PFSK-1 (cell line): ENCODE results near the gene PRAF2.
A peak's percentile ranks its signal among the peaks of the same experiment; 100 is the strongest.

Experiments used
- FOXP2 ChIP-seq: optimal IDR thresholded peaks from 2 replicates; pipeline ENCODE3; 2011; ENCODE audit warnings: borderline replicate concordance, control low read depth, inconsistent platforms; ENCODE audit not compliant: insufficient read depth; ENCODE audit errors: extremely low read length, extremely low read depth
- POLR2AphosphoS5 ChIP-seq: IDR thresholded peaks from 2 replicates; pipeline ENCODE4 v1.6.1; 2012; ENCODE audit warnings: low read depth, mild to moderate bottlenecking, control low read depth, low read length, moderate library complexity
- REST ChIP-seq, 2 experiments: IDR thresholded peaks; 2 replicates each; pipeline versions ENCODE4 v1.6.1 to v1.8.0; 2011 to 2012; ENCODE audit warnings: low read depth in 2 of 2, low read length in 2 of 2, control low read depth in 1 of 2, inconsistent platforms in 1 of 2, mild to moderate bottlenecking in 1 of 2, moderate library complexity in 1 of 2; ENCODE audit not compliant: insufficient read depth in 1 of 2
- SIN3A ChIP-seq: IDR thresholded peaks from 2 replicates; pipeline ENCODE4 v1.6.1; 2012; ENCODE audit warnings: mild to moderate bottlenecking, low read length, moderate library complexity, borderline replicate concordance; ENCODE audit not compliant: insufficient read depth
- TAF1 ChIP-seq: IDR thresholded peaks from 2 replicates; pipeline ENCODE4 v1.6.1; 2012; ENCODE audit warnings: low read length, control low read depth, borderline replicate concordance; ENCODE audit not compliant: insufficient read depth

PRAF2 gene

GRCh38 chrX:49079489-49080428 is 6.0 kb upstream of the PRAF2 start, which contains the start of gene WDR45:
Gene WDR45, minus strand, starts transcription at chrX:49079887. Its CDS starts 1,792 bp downstream, at chrX:49078095.
- peak; percentile 59; the same call in 1 of the 2 replicates for TF ChIP-seq POLR2AphosphoS5
- no peak for TF ChIP-seq SIN3A

- TF ChIP-seq SIN3A: no peak
- no peak for TF ChIP-seq REST (IDR thresholded peaks at IDR 0.05; ENCODE audit: insufficient read depth in 1 of 2, low read depth in 2 of 2, low read length in 2 of 2)
- no peak for TF ChIP-seq POLR2AphosphoS5
- no peak for TF ChIP-seq TAF1
- TF ChIP-seq FOXP2: no peak
Measured at GRCh38 chrX:49077941-49078340, 4.1 kb upstream of the PRAF2 start.

- no peak for TF ChIP-seq FOXP2
Measured at GRCh38 chrX:49075347-49075746, 1.5 kb upstream of the PRAF2 start.

GRCh38 chrX:49072712-49073095 is 1.1 kb downstream of the PRAF2 start:
- TF ChIP-seq FOXP2 (no peak), TAF1 (no peak)

GRCh38 chrX:49071877-49072711 is 1.7 kb downstream of the PRAF2 start:
- TF ChIP-seq REST (IDR thresholded peaks at IDR 0.05; ENCODE audit: insufficient read depth in 1 of 2, low read depth in 2 of 2, low read length in 2 of 2) (no peak), TAF1 (no peak), POLR2AphosphoS5 (no peak), FOXP2 (no peak), SIN3A (no peak)

- TF ChIP-seq TAF1 (no peak), FOXP2 (no peak), REST (IDR thresholded peaks at IDR 0.05; ENCODE audit: insufficient read depth in 1 of 2, low read depth in 2 of 2, low read length in 2 of 2) (no peak), SIN3A (no peak), POLR2AphosphoS5 (no peak)
Measured at GRCh38 chrX:49070988-49071387, 2.8 kb downstream of the PRAF2 start.

- no peak for TF ChIP-seq FOXP2
- no peak for TF ChIP-seq POLR2AphosphoS5
- no peak for TF ChIP-seq REST (IDR thresholded peaks at IDR 0.05; ENCODE audit: insufficient read depth in 1 of 2, low read depth in 2 of 2, low read length in 2 of 2)
- no peak for TF ChIP-seq SIN3A
- no peak for TF ChIP-seq TAF1
Measured at GRCh38 chrX:49069038-49069437, 4.8 kb downstream of the PRAF2 start.
